Ovary (tissue), 3 donors: Measurements from ENCODE around the gene UGCG.

Experiments
- CTCF ChIP-seq, 3 donors: fragments of 450-650 bp in 2 of 3; fragments of 200-600 bp in 1 of 3; IDR thresholded peaks; one replicate each; pipeline versions ENCODE4 v1.5.1 to v1.8.0; 2016 to 2022; ENCODE audit warnings: antibody characterized with exemption in 3 of 3, mild to moderate bottlenecking in 1 of 3
- POLR2A ChIP-seq: fragments of 450-650 bp; IDR thresholded peaks from one replicate; pipeline ENCODE4 v1.6.1; 2017; ENCODE audit warnings: antibody characterized with exemption, mild to moderate bottlenecking, moderate library complexity
- donor health status: DM: no; HTN: no; CAD: no.

GRCh38 chr9:111924281-111924680, 27.7 kb downstream of the UGCG start:
- TF ChIP-seq CTCF (IDR thresholded peaks at IDR 0.05) = no peak
- TF ChIP-seq POLR2A = no peak
